H9 (cell line): ENCODE results near the gene POU2F3. TPM values are rescaled to one million over a fixed set of nuclear protein-coding genes. Genes with fewer than 3 reads are reported as not detected.

Experiments
- DNase-seq: peaks from one replicate; pipeline ENCODE4 v3.0.0-alpha.2; 2017
- H2AFZ ChIP-seq: one replicate; pipeline ENCODE4 v1.6.1; 2013; ENCODE audit warnings: mild to moderate bottlenecking, low read length, control low read depth, moderate library complexity
- H2AK5ac ChIP-seq: 2 replicates; pipeline ENCODE4 v1.6.1; 2013; ENCODE audit warnings: low read length, control low read depth, mixed read lengths; ENCODE audit not compliant: insufficient read length
- H2BK120ac ChIP-seq: one replicate; pipeline ENCODE4 v1.6.1; 2013; ENCODE audit warnings: low read depth, mild to moderate bottlenecking, low read length, control low read depth, inconsistent platforms; ENCODE audit not compliant: poor library complexity, severe bottlenecking
- H2BK12ac ChIP-seq: 2 replicates; pipeline ENCODE4 v1.6.1; 2013; ENCODE audit warnings: low read length, control low read depth, mixed read lengths, low read depth; ENCODE audit not compliant: insufficient read length
- H2BK15ac ChIP-seq: 2 replicates; pipeline ENCODE4 v1.6.1; 2013; ENCODE audit warnings: low read depth, low read length, control low read depth
- H2BK20ac ChIP-seq: one replicate; pipeline ENCODE4 v1.6.1; 2013; ENCODE audit warnings: low read depth, mild to moderate bottlenecking, low read length, control low read depth, inconsistent platforms; ENCODE audit not compliant: poor library complexity, severe bottlenecking
- H2BK5ac ChIP-seq: 2 replicates; pipeline ENCODE4 v1.6.1; 2013; ENCODE audit warnings: low read length, control low read depth, mixed read lengths; ENCODE audit not compliant: insufficient read length
- H3K14ac ChIP-seq: 2 replicates; pipeline ENCODE4 v1.6.1; 2013; ENCODE audit warnings: low read length, control low read depth; ENCODE audit not compliant: insufficient read depth
- H3K18ac ChIP-seq: 2 replicates; pipeline ENCODE4 v1.6.1; 2013; ENCODE audit warnings: low read depth, mild to moderate bottlenecking, mixed read lengths, low read length, control low read depth; ENCODE audit not compliant: insufficient read length
- H3K23ac ChIP-seq: 2 replicates; pipeline ENCODE4 v1.6.1; 2013; ENCODE audit warnings: low read length, control low read depth, mixed read lengths, low read depth; ENCODE audit not compliant: insufficient read length
- H3K23me2 ChIP-seq: 2 replicates; pipeline ENCODE4 v1.6.1; 2013; ENCODE audit warnings: low read depth, mild to moderate bottlenecking, mixed read lengths, low read length, control low read depth; ENCODE audit not compliant: insufficient read length, poor library complexity, severe bottlenecking
- H3K27ac ChIP-seq: 2 replicates; pipeline ENCODE4 v1.5.1; 2013; ENCODE audit warnings: low read length, control low read depth, mixed read lengths, low read depth; ENCODE audit not compliant: insufficient read length
- H3K27me3 ChIP-seq: 2 replicates; pipeline ENCODE4 v1.6.1; 2013; ENCODE audit warnings: low read length, control low read depth, inconsistent platforms; ENCODE audit not compliant: insufficient read depth
- H3K4ac ChIP-seq: 2 replicates; pipeline ENCODE4 v1.6.1; 2013; ENCODE audit warnings: low read depth, mild to moderate bottlenecking, control low read depth, inconsistent platforms, low read length, moderate library complexity
- H3K4me1 ChIP-seq: 2 replicates; pipeline ENCODE4 v1.6.1; 2013; ENCODE audit warnings: low read length, control low read depth, inconsistent platforms; ENCODE audit not compliant: insufficient read depth
- H3K4me2 ChIP-seq: 2 replicates; pipeline ENCODE4 v1.6.1; 2013; ENCODE audit warnings: low read length, control low read depth, mixed read lengths; ENCODE audit not compliant: insufficient read length, insufficient read depth
- H3K56ac ChIP-seq: 2 replicates; pipeline ENCODE4 v1.6.1; 2013; ENCODE audit warnings: low read depth, mild to moderate bottlenecking, mixed read lengths, low read length, control low read depth; ENCODE audit not compliant: insufficient read length
- H3K79me1 ChIP-seq: 2 replicates; pipeline ENCODE4 v1.6.1; 2013; ENCODE audit warnings: low read depth, mild to moderate bottlenecking, moderate library complexity, low read length, control low read depth, inconsistent platforms; ENCODE audit not compliant: insufficient read depth, poor library complexity, severe bottlenecking
- H3K79me2 ChIP-seq: 2 replicates; pipeline ENCODE4 v1.6.1; 2013; ENCODE audit warnings: low read length, control low read depth, inconsistent platforms; ENCODE audit not compliant: insufficient read depth
- H3K9ac ChIP-seq: 2 replicates; pipeline ENCODE4 v1.6.1; 2013; ENCODE audit warnings: low read length, control low read depth, mixed read lengths; ENCODE audit not compliant: insufficient read length; ENCODE audit errors: extremely low read depth
- H3K9me3 ChIP-seq: one replicate; pipeline ENCODE4 v1.6.1; 2013; ENCODE audit warnings: low read depth, low read length, inconsistent platforms; ENCODE audit not compliant: control insufficient read depth
- H3T11ph ChIP-seq: one replicate; pipeline ENCODE4 v1.6.1; 2013; ENCODE audit warnings: mild to moderate bottlenecking, low read length, control low read depth, inconsistent platforms
- H4K20me1 ChIP-seq: one replicate; pipeline ENCODE4 v1.6.1; 2013; ENCODE audit not compliant: control insufficient read depth, insufficient read length, insufficient read depth
- H4K5ac ChIP-seq: 2 replicates; pipeline ENCODE4 v1.6.1; 2013; ENCODE audit warnings: low read depth, mild to moderate bottlenecking, mixed read lengths, low read length, control low read depth; ENCODE audit not compliant: insufficient read length
- H4K8ac ChIP-seq: replicated peaks from 2 replicates; pipeline ENCODE4 v1.6.1; 2013; ENCODE audit warnings: low read length, control low read depth, mixed read lengths, low read depth; ENCODE audit not compliant: insufficient read length
- H4K91ac ChIP-seq: 2 replicates; pipeline ENCODE4 v1.6.1; 2013; ENCODE audit warnings: low read depth, mild to moderate bottlenecking, moderate library complexity, mixed read lengths, low read length, control low read depth; ENCODE audit not compliant: insufficient read length
- H3K27ac Mint-ChIP-seq, 3 experiments: 2 replicates in 2 of 3; 3 replicates in 1 of 3; pipeline ENCODE4 v1.8.0; 2020 to 2021; ENCODE audit warnings: mixed read lengths in 3 of 3, mild to moderate bottlenecking in 1 of 3, moderate library complexity in 1 of 3
- H3K27me3 Mint-ChIP-seq: 2 replicates; pipeline ENCODE4 v1.8.0; 2021; ENCODE audit warnings: low read depth, mild to moderate bottlenecking, moderate library complexity, mixed read lengths
- H3K36me3 Mint-ChIP-seq, 3 experiments: 2 replicates in 2 of 3; 3 replicates in 1 of 3; pipeline ENCODE4 v1.8.0; 2020 to 2021; ENCODE audit warnings: low read depth in 3 of 3, mixed read lengths in 3 of 3; ENCODE audit not compliant: insufficient read depth in 1 of 3
- H3K4me1 Mint-ChIP-seq, 2 experiments: 2 replicates each; pipeline ENCODE4 v1.8.0; 2020; ENCODE audit warnings: mixed read lengths in 2 of 2
- H3K4me3 Mint-ChIP-seq, 2 experiments: 2 replicates in 1 of 2; 3 replicates in 1 of 2; pipeline ENCODE4 v1.8.0; 2020 to 2021; ENCODE audit warnings: mild to moderate bottlenecking in 2 of 2, mixed read lengths in 2 of 2, moderate library complexity in 1 of 2
- H3K9me3 Mint-ChIP-seq, 2 experiments: 2 replicates in 1 of 2; 3 replicates in 1 of 2; pipeline ENCODE4 v1.8.0; 2020; ENCODE audit warnings: mild to moderate bottlenecking in 2 of 2, mixed read lengths in 2 of 2, moderate library complexity in 1 of 2
- WGBS: extraction: QIAGEN DNeasy Blood & Tissue Kit; methylation state at CpG from one replicate; pipeline ENCODE4 v1.1.7; 2013; ENCODE audit warnings: missing lambda C conversion rate, low lambda C conversion rate, mixed read lengths; ENCODE audit not compliant: insufficient read length; ENCODE audit errors: extremely low coverage; 5-methylcytosine and 5-hydroxymethylcytosine counted together
- total RNA-seq: library from RNA; stranded (reverse); gene quantifications from 2 replicates; pipeline ENCODE4 v1.2.1, GENCODE V29; 2021
- TF ChIP-seq, protein P1 (sequence below): fragments of 200-600 bp; sonication (generic); conservative IDR thresholded peaks from 3 replicates; pipeline ENCODE4 v1.8.0; 2021; ENCODE audit warnings: antibody characterized with exemption, mild to moderate bottlenecking

Gene POU2F3
- total RNA-seq, 1 experiment from 2014 or later: 1.1 TPM

DNA sequence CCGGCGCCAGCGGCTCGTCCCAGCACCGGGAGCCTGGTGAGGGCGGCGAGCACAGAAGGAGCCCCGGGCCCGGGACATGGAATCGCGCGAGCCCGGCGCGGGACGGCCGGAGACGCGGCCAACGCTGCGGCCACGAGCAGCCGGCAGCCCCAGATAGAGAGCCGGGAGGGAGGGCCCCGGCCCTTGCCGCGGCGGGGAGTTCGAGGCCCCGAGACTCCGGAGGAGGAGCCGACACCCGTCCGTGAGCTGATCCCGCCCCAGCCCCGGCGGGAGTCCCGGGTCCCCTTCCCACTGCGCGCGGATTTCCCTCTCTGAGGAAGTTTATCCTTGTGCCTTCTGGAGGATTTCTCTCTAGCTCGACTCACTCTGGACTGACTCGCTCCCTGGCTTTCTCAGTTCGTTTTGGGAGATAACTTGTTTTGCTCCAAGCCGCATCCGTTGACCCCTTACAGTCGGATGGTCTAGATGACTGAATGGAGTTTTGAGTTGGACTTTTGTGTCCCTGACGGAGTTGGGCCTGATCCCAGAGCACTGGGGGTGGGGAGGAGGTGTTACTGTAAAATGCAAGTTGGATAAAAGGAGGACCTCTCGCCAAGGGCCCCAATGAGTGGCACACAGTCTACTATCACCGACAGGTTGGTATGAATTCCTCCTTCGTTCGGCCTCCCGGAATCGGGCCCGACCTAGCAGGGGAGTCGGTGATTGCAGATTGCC, 96.9 kb downstream of the POU2F3 start:
- DNase-seq: peak; percentile 31
- H3K27ac ChIP-seq: no peak overlapping the region
- H3K4me1 ChIP-seq: 0 out of 2 replicates have a peak, but pooled peaks cover 3% of the 10 kb centered on the region

More for the DNA sequence above, 96.9 kb downstream of the POU2F3 start:
- peak overlapping the region; percentile 69 for H3K9ac ChIP-seq
- no peaks in the 10 kb centered on the region for H4K20me1 ChIP-seq
- peaks cover 10% of the 10 kb centered on the region for H3K79me2 ChIP-seq
- H3K4me3 Mint-ChIP-seq: peak overlapping the region; percentile 94 to 97
- H2AFZ ChIP-seq: no peak overlapping the region
- H3K4me2 ChIP-seq: peak overlapping the region; percentile 96
- no peaks in the 10 kb centered on the region for H3K27me3 ChIP-seq
- TF ChIP-seq, protein P1, sequence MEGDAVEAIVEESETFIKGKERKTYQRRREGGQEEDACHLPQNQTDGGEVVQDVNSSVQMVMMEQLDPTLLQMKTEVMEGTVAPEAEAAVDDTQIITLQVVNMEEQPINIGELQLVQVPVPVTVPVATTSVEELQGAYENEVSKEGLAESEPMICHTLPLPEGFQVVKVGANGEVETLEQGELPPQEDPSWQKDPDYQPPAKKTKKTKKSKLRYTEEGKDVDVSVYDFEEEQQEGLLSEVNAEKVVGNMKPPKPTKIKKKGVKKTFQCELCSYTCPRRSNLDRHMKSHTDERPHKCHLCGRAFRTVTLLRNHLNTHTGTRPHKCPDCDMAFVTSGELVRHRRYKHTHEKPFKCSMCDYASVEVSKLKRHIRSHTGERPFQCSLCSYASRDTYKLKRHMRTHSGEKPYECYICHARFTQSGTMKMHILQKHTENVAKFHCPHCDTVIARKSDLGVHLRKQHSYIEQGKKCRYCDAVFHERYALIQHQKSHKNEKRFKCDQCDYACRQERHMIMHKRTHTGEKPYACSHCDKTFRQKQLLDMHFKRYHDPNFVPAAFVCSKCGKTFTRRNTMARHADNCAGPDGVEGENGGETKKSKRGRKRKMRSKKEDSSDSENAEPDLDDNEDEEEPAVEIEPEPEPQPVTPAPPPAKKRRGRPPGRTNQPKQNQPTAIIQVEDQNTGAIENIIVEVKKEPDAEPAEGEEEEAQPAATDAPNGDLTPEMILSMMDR: no peak
- WGBS: no CpG with 5 or more reads among the region's 56 CpGs
- no peak overlapping the region for H4K91ac ChIP-seq
- H3K4me1 Mint-ChIP-seq: peaks cover 28 to 35% of the 10 kb centered on the region in 2 experiments
- H3K23ac ChIP-seq: no peak overlapping the region
- H2BK15ac ChIP-seq: no peak overlapping the region
- no peak overlapping the region for H2AK5ac ChIP-seq
- H2BK5ac ChIP-seq: no peak overlapping the region
- H2BK12ac ChIP-seq: no peak overlapping the region
- no peaks in the 10 kb centered on the region for H3K79me1 ChIP-seq
- H3K56ac ChIP-seq: no peak overlapping the region
- peak overlapping the region; percentile 34; the same call in 1 of the 2 replicates for H3K14ac ChIP-seq
- H2BK120ac ChIP-seq: no peak overlapping the region
- H3K36me3 Mint-ChIP-seq: no peaks in the 10 kb centered on the region
- no peaks in the 10 kb centered on the region for H3K27me3 Mint-ChIP-seq
- H3K4ac ChIP-seq: no peak overlapping the region
- H3K23me2 ChIP-seq: peaks cover 17% of the 10 kb centered on the region
- H3K18ac ChIP-seq: peak overlapping the region; percentile 49
- no peak overlapping the region for H4K5ac ChIP-seq
- no peak overlapping the region for H4K8ac ChIP-seq
- no peaks in the 10 kb centered on the region for H3K9me3 ChIP-seq
- H3K9me3 Mint-ChIP-seq: no peaks in the 10 kb centered on the region
- peak overlapping the region; percentile 21 to 64 (median 21) for H3K27ac Mint-ChIP-seq
- H2BK20ac ChIP-seq: no peak overlapping the region
- H3T11ph ChIP-seq: no peak overlapping the region
